CD4-positive, alpha-beta T cell (primary cell): ENCODE measurements around the gene SGIP1. TPM values are rescaled to one million over a fixed set of nuclear protein-coding genes. Genes with fewer than 3 reads are reported as not detected.

ENCODE experiments used
- ATAC-seq: fragments of 200-7000 bp; cut with Tn5 transposase; one replicate; pipeline ENCODE4 v1.10.0; 2022; ENCODE audit warnings: mild to moderate bottlenecking; ENCODE audit not compliant: poor library complexity
- CTCF ChIA-PET: fragments of 350-600 bp; sonication (Branson Sonifier 250); formaldehyde crosslinking; loops from one replicate; lab custom pipeline; 2021; ENCODE audit warnings: antibody characterized with exemption, inconsistent platforms; lab: Charles Lee
- POLR2A ChIA-PET: fragments of 350-600 bp; sonication (Branson Sonifier 250); formaldehyde crosslinking; loops from one replicate; lab custom pipeline; 2021; ENCODE audit warnings: antibody characterized with exemption, inconsistent platforms; lab: Charles Lee
- DNase-seq, 14 experiments: peaks; one replicate each; pipeline ENCODE4 v3.0.0-alpha.2; 2013 to 2020; ENCODE audit warnings: mixed read lengths in 2 of 14
- H3K27ac ChIP-seq, 2 donors: one replicate each; pipeline versions ENCODE4 v1.5.1 to v1.7.0; 2013; ENCODE audit warnings: low read length in 2 of 2, low read depth in 1 of 2, mild to moderate bottlenecking in 1 of 2
- H3K27me3 ChIP-seq, 2 experiments: 1 replicate in 1 of 2; 2 replicates in 1 of 2; pipeline versions ENCODE4 v1.6.1 to v1.7.0; 2013; ENCODE audit warnings: low read length in 2 of 2, control low read depth in 1 of 2, mild to moderate bottlenecking in 1 of 2, moderate library complexity in 1 of 2; ENCODE audit not compliant: insufficient read depth in 2 of 2, control insufficient read depth in 1 of 2
- H3K36me3 ChIP-seq: one replicate; pipeline ENCODE4 v1.6.1; 2013; ENCODE audit warnings: low read length, control low read depth; ENCODE audit not compliant: insufficient read depth
- H3K4me1 ChIP-seq: one replicate; pipeline ENCODE4 v1.6.1; 2013; ENCODE audit warnings: low read length, control low read depth; ENCODE audit not compliant: insufficient read depth
- H3K4me3 ChIP-seq: one replicate; pipeline ENCODE4 v1.5.1; 2013; ENCODE audit warnings: mild to moderate bottlenecking, low read length, moderate library complexity
- H3K9me3 ChIP-seq, 2 experiments: 1 replicate in 1 of 2; 2 replicates in 1 of 2; pipeline versions ENCODE4 v1.6.1 to v1.7.0; 2013; ENCODE audit warnings: low read length in 2 of 2, mild to moderate bottlenecking in 2 of 2, control low read depth in 1 of 2, moderate library complexity in 1 of 2; ENCODE audit not compliant: control insufficient read depth in 1 of 2, insufficient read depth in 1 of 2
- H3K27ac Mint-ChIP-seq: one replicate; pipeline ENCODE4 v1.8.0; 2020; ENCODE audit warnings: mixed read lengths
- H3K27me3 Mint-ChIP-seq: one replicate; pipeline ENCODE4 v1.8.0; 2021; ENCODE audit warnings: mixed read lengths
- H3K36me3 Mint-ChIP-seq: one replicate; pipeline ENCODE4 v1.8.0; 2021; ENCODE audit warnings: low read depth, mixed read lengths
- H3K4me1 Mint-ChIP-seq: one replicate; pipeline ENCODE4 v1.8.0; 2021; ENCODE audit warnings: low read depth, mixed read lengths
- H3K4me3 Mint-ChIP-seq: one replicate; pipeline ENCODE4 v1.8.0; 2020; ENCODE audit warnings: mild to moderate bottlenecking, mixed read lengths
- H3K9me3 Mint-ChIP-seq: one replicate; pipeline ENCODE4 v1.8.0; 2020; ENCODE audit warnings: mixed read lengths
- intact Hi-C, 2 experiments: fragments of 100-400 bp; cut with DNase I in 1 of 2; cut with micrococcal nuclease in 1 of 2; formaldehyde crosslinking; loops; one replicate each; pipeline versions ENCODE4 v1.15.1 to v1.9.0; 2023 to 2025; cut with DNase I, micrococcal nuclease
- total RNA-seq, 174 experiments: library from RNA in 2 of 174; stranded (reverse) in 2 of 174; gene quantifications; one replicate each; pipeline ENCODE4 v1.2.3 and lab custom pipeline; 2021 to 2026
- TF ChIP-seq, protein P1 (sequence below): fragments of 200-600 bp; IDR thresholded peaks from one replicate; pipeline ENCODE4 v1.8.0; 2022; ENCODE audit warnings: antibody characterized with exemption, mild to moderate bottlenecking

Gene SGIP1
- total RNA-seq, 2 experiments from 2014 or later = 0.84 TPM; not detected in 1

GRCh38 chr1:66752000-66752592 is 218.1 kb downstream of the SGIP1 start, which contains the start of gene DYNLT5:
Gene DYNLT5, plus strand, starts transcription at chr1:66752459. Its CDS starts 2,200 bp downstream, at chr1:66754659.
- H3K27ac Mint-ChIP-seq = no peak within 1 kb of the TSS
- TF ChIP-seq, protein P1, sequence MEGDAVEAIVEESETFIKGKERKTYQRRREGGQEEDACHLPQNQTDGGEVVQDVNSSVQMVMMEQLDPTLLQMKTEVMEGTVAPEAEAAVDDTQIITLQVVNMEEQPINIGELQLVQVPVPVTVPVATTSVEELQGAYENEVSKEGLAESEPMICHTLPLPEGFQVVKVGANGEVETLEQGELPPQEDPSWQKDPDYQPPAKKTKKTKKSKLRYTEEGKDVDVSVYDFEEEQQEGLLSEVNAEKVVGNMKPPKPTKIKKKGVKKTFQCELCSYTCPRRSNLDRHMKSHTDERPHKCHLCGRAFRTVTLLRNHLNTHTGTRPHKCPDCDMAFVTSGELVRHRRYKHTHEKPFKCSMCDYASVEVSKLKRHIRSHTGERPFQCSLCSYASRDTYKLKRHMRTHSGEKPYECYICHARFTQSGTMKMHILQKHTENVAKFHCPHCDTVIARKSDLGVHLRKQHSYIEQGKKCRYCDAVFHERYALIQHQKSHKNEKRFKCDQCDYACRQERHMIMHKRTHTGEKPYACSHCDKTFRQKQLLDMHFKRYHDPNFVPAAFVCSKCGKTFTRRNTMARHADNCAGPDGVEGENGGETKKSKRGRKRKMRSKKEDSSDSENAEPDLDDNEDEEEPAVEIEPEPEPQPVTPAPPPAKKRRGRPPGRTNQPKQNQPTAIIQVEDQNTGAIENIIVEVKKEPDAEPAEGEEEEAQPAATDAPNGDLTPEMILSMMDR = no peak
- Histone ChIP-seq H3K27ac (no peak within 1 kb of the TSS), H3K27me3 (peaks cover 18 to 36% of the 10 kb centered on the region in 2 experiments), H3K36me3 (no peaks in the 10 kb centered on the region), H3K4me3 (peak within 1 kb of the TSS; percentile 18), H3K4me1 (peaks cover 12% of the 10 kb centered on the region), H3K9me3 (peaks cover 0 to 10% of the 10 kb centered on the region in 2 experiments)
- H3K9me3 Mint-ChIP-seq = no peaks in the 10 kb centered on the region
- ATAC-seq (no peak), DNase-seq (peak in 2 of 14 experiments; percentile 17 to 36)
- peaks cover 19% of the 10 kb centered on the region for H3K4me1 Mint-ChIP-seq
- peak within 1 kb of the TSS; percentile 26 for H3K4me3 Mint-ChIP-seq
- CTCF ChIA-PET = interaction anchor here (1.4 kb wide), 1 partner anchor 12 kb away, joined by 4 read pairs; no protein-coding TSS in a partner anchor
- peaks cover 75% of the 10 kb centered on the region for H3K27me3 Mint-ChIP-seq
- intact Hi-C loops = no loop called here
- no peaks in the 10 kb centered on the region for H3K36me3 Mint-ChIP-seq
- POLR2A ChIA-PET = no interaction called here

DNA sequence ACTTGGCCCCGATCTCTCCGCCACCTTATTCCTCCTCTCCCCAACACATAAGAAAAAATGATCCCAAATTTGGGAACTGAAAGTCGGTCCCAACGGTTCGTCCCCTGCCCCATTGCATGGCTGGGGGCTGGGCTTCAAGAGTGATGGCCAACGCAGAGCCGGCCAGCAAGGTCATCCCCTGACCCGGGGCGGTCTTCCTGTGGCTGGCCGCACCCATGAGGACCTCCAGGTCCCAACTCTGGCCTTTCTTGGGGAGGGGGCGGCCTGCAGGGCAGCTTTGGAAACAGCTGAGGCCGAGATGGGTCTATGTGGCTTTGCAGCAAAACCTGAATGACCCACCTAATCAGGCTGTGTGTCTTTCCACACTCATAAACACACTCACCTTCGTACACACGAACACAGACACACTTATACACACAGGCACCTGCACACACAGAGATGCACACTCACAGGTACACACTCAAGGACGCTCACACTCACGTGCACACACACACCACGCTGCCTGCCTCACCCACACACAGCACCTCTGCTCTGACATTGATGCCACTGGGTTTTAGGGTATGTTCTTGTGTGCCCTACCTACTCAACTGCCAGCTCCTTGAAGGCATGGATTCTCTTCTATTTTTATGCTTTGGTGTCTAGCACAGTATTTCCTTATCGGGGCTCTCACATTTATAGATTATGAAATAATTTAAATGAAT is 218.9 kb downstream of the SGIP1 start:
- POLR2A ChIA-PET = interaction anchor here (0.8 kb wide), 1 partner anchor 13 kb away, joined by 3 read pairs; no protein-coding TSS in a partner anchor

GRCh38 chr1:66757722-66758240 is 223.8 kb downstream of the SGIP1 start:
- DNase-seq = no peak
- POLR2A ChIA-PET = interaction anchor here (1.1 kb wide), 1 partner anchor 9 kb away, joined by 3 read pairs; no protein-coding TSS in a partner anchor

More for the DNA sequence above, 218.9 kb downstream of the SGIP1 start:
- DNase-seq (no peak), ATAC-seq (no peak)
- Mint-ChIP-seq H3K9me3 (no peaks in the 10 kb centered on the region), H3K27ac (no peak overlapping the region), H3K4me1 (peaks cover 19% of the 10 kb centered on the region), H3K4me3 (no peak overlapping the region), H3K36me3 (no peaks in the 10 kb centered on the region), H3K27me3 (peaks cover 74% of the 10 kb centered on the region)
- CTCF ChIA-PET = interaction anchor here (1.4 kb wide), 1 partner anchor 13 kb away, joined by 4 read pairs; no protein-coding TSS in a partner anchor
- peaks cover 12% of the 10 kb centered on the region for H3K4me1 ChIP-seq
- intact Hi-C loops = no loop called here
- no peaks in the 10 kb centered on the region for H3K36me3 ChIP-seq
- peak overlapping the region; percentile 18 for H3K4me3 ChIP-seq
- TF ChIP-seq, protein P1 = no peak
- H3K27ac ChIP-seq = no peak overlapping the region
- peaks cover 0 to 10% of the 10 kb centered on the region in 2 experiments for H3K9me3 ChIP-seq
- peaks cover 18 to 36% of the 10 kb centered on the region in 2 experiments for H3K27me3 ChIP-seq

More at GRCh38 chr1:66757722-66758240, 223.8 kb downstream of the SGIP1 start:
- Histone ChIP-seq H3K4me1 (peaks cover under 1% of the 10 kb centered on the region), H3K4me3 (no peak overlapping the region), H3K27ac (no peak overlapping the region), H3K9me3 (peaks cover 0 to 1% of the 10 kb centered on the region in 2 experiments), H3K36me3 (no peaks in the 10 kb centered on the region), H3K27me3 (peaks cover 4 to 9% of the 10 kb centered on the region in 2 experiments)
- Mint-ChIP-seq H3K9me3 (no peaks in the 10 kb centered on the region), H3K36me3 (no peaks in the 10 kb centered on the region), H3K27me3 (peaks cover 33% of the 10 kb centered on the region), H3K27ac (no peak overlapping the region), H3K4me1 (peaks cover 5% of the 10 kb centered on the region), H3K4me3 (no peak overlapping the region)
- TF ChIP-seq, protein P1 = no peak
- intact Hi-C loops = no loop called here
- no peak for ATAC-seq
- CTCF ChIA-PET = interaction anchor here (1.3 kb wide), 1 partner anchor 34 kb away, joined by 3 read pairs; no protein-coding TSS in a partner anchor
